GM12872 (cell line): Measurements from ENCODE around the gene SLC19A1.

Source experiments
- TF ChIP-seq, protein P1 (sequence below): IDR thresholded peaks from 3 replicates; pipeline ENCODE4 v1.5.1; 2011; ENCODE audit warnings: low read depth, mild to moderate bottlenecking, low read length, moderate library complexity; ENCODE audit not compliant: insufficient read depth

The SLC19A1 gene

GRCh38 chr21:45523411-45524101 lies 18.7 kb downstream of the SLC19A1 start:
- TF ChIP-seq, protein P1, sequence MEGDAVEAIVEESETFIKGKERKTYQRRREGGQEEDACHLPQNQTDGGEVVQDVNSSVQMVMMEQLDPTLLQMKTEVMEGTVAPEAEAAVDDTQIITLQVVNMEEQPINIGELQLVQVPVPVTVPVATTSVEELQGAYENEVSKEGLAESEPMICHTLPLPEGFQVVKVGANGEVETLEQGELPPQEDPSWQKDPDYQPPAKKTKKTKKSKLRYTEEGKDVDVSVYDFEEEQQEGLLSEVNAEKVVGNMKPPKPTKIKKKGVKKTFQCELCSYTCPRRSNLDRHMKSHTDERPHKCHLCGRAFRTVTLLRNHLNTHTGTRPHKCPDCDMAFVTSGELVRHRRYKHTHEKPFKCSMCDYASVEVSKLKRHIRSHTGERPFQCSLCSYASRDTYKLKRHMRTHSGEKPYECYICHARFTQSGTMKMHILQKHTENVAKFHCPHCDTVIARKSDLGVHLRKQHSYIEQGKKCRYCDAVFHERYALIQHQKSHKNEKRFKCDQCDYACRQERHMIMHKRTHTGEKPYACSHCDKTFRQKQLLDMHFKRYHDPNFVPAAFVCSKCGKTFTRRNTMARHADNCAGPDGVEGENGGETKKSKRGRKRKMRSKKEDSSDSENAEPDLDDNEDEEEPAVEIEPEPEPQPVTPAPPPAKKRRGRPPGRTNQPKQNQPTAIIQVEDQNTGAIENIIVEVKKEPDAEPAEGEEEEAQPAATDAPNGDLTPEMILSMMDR: no peak

GRCh38 chr21:45522986-45523385 lies 19.3 kb downstream of the SLC19A1 start:
- TF ChIP-seq, protein P1: no peak

GRCh38 chr21:45522381-45522780 lies 19.9 kb downstream of the SLC19A1 start:
- TF ChIP-seq, protein P1: no peak

DNA sequence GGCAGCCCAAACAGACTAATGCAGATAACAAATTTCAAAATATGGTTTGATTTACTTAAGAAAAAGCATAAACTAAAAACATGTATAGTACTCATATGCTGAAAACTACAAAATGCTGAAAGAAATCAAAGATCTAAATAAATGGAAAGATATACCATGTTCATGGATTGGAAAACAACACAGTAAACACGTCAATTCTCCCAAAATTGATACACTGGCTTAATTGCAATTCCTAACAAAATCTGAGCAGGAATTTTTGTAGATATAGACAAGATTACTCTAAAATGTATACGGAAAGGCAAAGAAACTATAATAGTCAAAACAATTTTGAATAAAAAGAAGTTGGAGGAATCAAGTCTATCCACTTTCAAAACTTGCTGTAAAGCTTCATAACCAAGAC lies 21.0 kb downstream of the SLC19A1 start:
- TF ChIP-seq, protein P1: no peak

- TF ChIP-seq, protein P1: no peak
Observed at GRCh38 chr21:45519182-45519581, 23.1 kb downstream of the SLC19A1 start.

DNA sequence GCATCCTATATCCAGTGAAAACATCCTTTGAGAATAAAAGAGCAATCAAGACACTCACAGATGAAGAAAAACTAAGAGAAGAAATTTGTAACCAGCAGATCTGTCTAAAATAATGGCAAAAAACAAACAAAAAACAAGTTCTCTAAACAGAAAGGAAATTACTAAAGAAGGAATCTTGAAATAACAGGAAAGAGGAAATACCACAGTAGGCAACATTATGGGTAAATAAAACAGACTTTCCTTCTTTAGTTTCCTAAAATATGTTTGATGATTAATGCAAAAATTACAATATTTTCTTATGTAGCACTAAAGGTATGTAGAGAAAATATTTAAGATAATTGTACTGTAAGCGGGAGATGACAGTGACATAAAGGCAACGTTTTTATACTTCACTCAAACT lies 23.5 kb downstream of the SLC19A1 start:
- TF ChIP-seq, protein P1: no peak

- TF ChIP-seq, protein P1: no peak
Observed at GRCh38 chr21:45517249-45518065, 24.8 kb downstream of the SLC19A1 start.
